GM21528 (cell line): ENCODE results near the gene CCDC126.
A peak's percentile ranks its signal among the peaks of the same experiment; 100 is the strongest.
"Not testable (repeated sequence)": the region's sequence is repeated elsewhere in the genome, so short reads cannot be mapped to it uniquely, and the experiment has no call there.

ENCODE experiments used
- ATAC-seq: cut with Tn5 transposase; IDR thresholded peaks from one replicate; pipeline ENCODE4 v1.9.1; 2021; ENCODE audit warnings: mild to moderate bottlenecking, moderate library complexity; ENCODE audit not compliant: unreplicated experiment, low FRiP score

Gene CCDC126

GRCh38 chr7:23597094-23598091 lies at the start of gene CCDC126:
CCDC126 (plus strand) TSS chr7:23597382; CDS start chr7:23611316, 13,934 bp downstream.
- peak; percentile 88 for ATAC-seq

GRCh38 chr7:23547662-23548061 lies 49.5 kb upstream of the CCDC126 start:
- ATAC-seq: no peak

- ATAC-seq: no peak
These were observed 38.9 kb upstream of the CCDC126 start for GRCh38 chr7:23558303-23558702.

- peak; percentile 85 for ATAC-seq
These were observed 26.5 kb upstream of the CCDC126 start for GRCh38 chr7:23570592-23571200.

- not testable (repeated sequence) for ATAC-seq
These were observed 15.2 kb upstream of the CCDC126 start for GRCh38 chr7:23581975-23582374.

- ATAC-seq: not testable (repeated sequence)
These were observed 11.9 kb upstream of the CCDC126 start for GRCh38 chr7:23585304-23585703.

GRCh38 chr7:23586159-23586558 lies 11.0 kb upstream of the CCDC126 start:
- no peak for ATAC-seq

GRCh38 chr7:23590529-23590928 lies 6.7 kb upstream of the CCDC126 start:
- ATAC-seq: no peak

- ATAC-seq: no peak
These were observed 3.5 kb upstream of the CCDC126 start for GRCh38 chr7:23593706-23594105.

GRCh38 chr7:23594879-23595604 lies 2.1 kb upstream of the CCDC126 start:
- peak; percentile 58 for ATAC-seq

- no peak for ATAC-seq
These were observed 1.1 kb downstream of the CCDC126 start for GRCh38 chr7:23598296-23598695.

GRCh38 chr7:23600236-23600635 lies 3.1 kb downstream of the CCDC126 start:
- no peak for ATAC-seq

- no peak for ATAC-seq
These were observed 6.6 kb downstream of the CCDC126 start for GRCh38 chr7:23603632-23604295.

GRCh38 chr7:23604296-23604640 lies 7.1 kb downstream of the CCDC126 start:
- ATAC-seq: no peak

GRCh38 chr7:23607130-23607529 lies 9.9 kb downstream of the CCDC126 start:
- ATAC-seq: no peak

- no peak for ATAC-seq
These were observed 10.7 kb downstream of the CCDC126 start for GRCh38 chr7:23607866-23608265.

- no peak for ATAC-seq
These were observed 18.1 kb downstream of the CCDC126 start for GRCh38 chr7:23615331-23615730.

- ATAC-seq: no peak
These were observed 19.4 kb downstream of the CCDC126 start for GRCh38 chr7:23616593-23616992.

GRCh38 chr7:23617482-23617881 lies 20.3 kb downstream of the CCDC126 start:
- ATAC-seq: no peak

- ATAC-seq: no peak
These were observed 21.1 kb downstream of the CCDC126 start for GRCh38 chr7:23618241-23618640.

- ATAC-seq: no peak
These were observed 22.0 kb downstream of the CCDC126 start for GRCh38 chr7:23619141-23619540.
